Measurements from ENCODE around the gene CRYGN. TPM values are rescaled to one million over a fixed set of nuclear protein-coding genes. Genes with fewer than 3 reads are reported as not detected.

CRYGN gene
- total RNA-seq, 2 donors from 2014 or later: 0.90 TPM; not detected in 1

- peak overlapping the region; percentile 10 to 68 for H3K27ac ChIP-seq
- DNase-seq (ENCODE audit: low spot score): no peak
- no peaks in the 10 kb centered on the region for H3K36me3 ChIP-seq
- peaks cover 0 to 11% of the 10 kb centered on the region in 2 donors for H3K4me1 ChIP-seq
- H3K4me3 ChIP-seq: no peak overlapping the region
- no peak for TF ChIP-seq CTCF (IDR thresholded peaks at IDR 0.05)
- H3K9me3 ChIP-seq: peaks cover 0 to 6% of the 10 kb centered on the region in 2 donors
- no peaks in the 10 kb centered on the region for H3K27me3 ChIP-seq
Measured at GRCh38 chr7:151425670-151426440, 14.1 kb downstream of the CRYGN start.

GRCh38 chr7:151424799-151425198 is 15.1 kb downstream of the CRYGN start:
- Histone ChIP-seq H3K9me3 (peaks cover 0 to 14% of the 10 kb centered on the region in 2 donors), H3K27ac (no peak overlapping the region), H3K36me3 (no peaks in the 10 kb centered on the region), H3K4me3 (no peak overlapping the region), H3K27me3 (no peaks in the 10 kb centered on the region), H3K4me1 (peaks cover 0 to 11% of the 10 kb centered on the region in 2 donors)
- no peak for DNase-seq (ENCODE audit: low spot score)
- no peak for TF ChIP-seq CTCF (IDR thresholded peaks at IDR 0.05)

GRCh38 chr7:151423936-151424335 is 16.0 kb downstream of the CRYGN start:
- peaks cover 0 to 10% of the 10 kb centered on the region in 2 donors for H3K4me1 ChIP-seq
- H3K9me3 ChIP-seq: peaks cover 0 to 17% of the 10 kb centered on the region in 2 donors
- TF ChIP-seq CTCF (IDR thresholded peaks at IDR 0.05): no peak
- DNase-seq (ENCODE audit: low spot score): no peak
- H3K4me3 ChIP-seq: no peak overlapping the region
- no peaks in the 10 kb centered on the region for H3K27me3 ChIP-seq
- H3K36me3 ChIP-seq: no peaks in the 10 kb centered on the region
- no peak overlapping the region for H3K27ac ChIP-seq

- no peak overlapping the region for H3K4me3 ChIP-seq
- H3K27me3 ChIP-seq: no peaks in the 10 kb centered on the region
- H3K36me3 ChIP-seq: no peaks in the 10 kb centered on the region
- peaks cover 0 to 17% of the 10 kb centered on the region in 2 donors for H3K9me3 ChIP-seq
- peaks cover 0 to 3% of the 10 kb centered on the region in 2 donors for H3K4me1 ChIP-seq
- TF ChIP-seq CTCF (IDR thresholded peaks at IDR 0.05): no peak
- no peak overlapping the region for H3K27ac ChIP-seq
- no peak for DNase-seq (ENCODE audit: low spot score)
Measured at GRCh38 chr7:151423226-151423625, 16.7 kb downstream of the CRYGN start.

- Histone ChIP-seq H3K4me3 (no peak overlapping the region), H3K9me3 (peaks cover 0 to 17% of the 10 kb centered on the region in 2 donors), H3K27me3 (no peaks in the 10 kb centered on the region), H3K4me1 (peaks cover 0 to 3% of the 10 kb centered on the region in 2 donors), H3K36me3 (no peaks in the 10 kb centered on the region), H3K27ac (no peak overlapping the region)
- TF ChIP-seq CTCF (IDR thresholded peaks at IDR 0.05): no peak
- DNase-seq (ENCODE audit: low spot score): no peak
Measured at GRCh38 chr7:151422212-151422611, 17.7 kb downstream of the CRYGN start.

Data from right atrium auricular region (tissue), 2 donors.